ENCODE data around the gene FAIM2.

FAIM2 gene

GRCh38 chr12:49871263-49871561 is 32.5 kb downstream of the FAIM2 start (continued):
- TF ChIP-seq ZBTB44 (tag by site-specific recombination; IDR thresholded peaks at IDR 0.05) (no peak), KLF16 (tag by site-specific recombination; IDR thresholded peaks at IDR 0.05) (no peak)

GRCh38 chr12:49870501-49871262 is 33.0 kb downstream of the FAIM2 start:
- POLR2A ChIA-PET, result interaction anchor here (1.5 kb wide), 1 partner anchor 27 kb away, joined by 4 read pairs; the partner anchor contains the start of gene BCDIN3D
- H3K4me3 ChIP-seq (ENCODE audit: low read depth, low read length), result no peak overlapping the region
- no peak overlapping the region for H3K27ac ChIP-seq (ENCODE audit: extremely low read depth, low read depth, low read length)
- TF ChIP-seq ZNF585B (tag by site-specific recombination; IDR thresholded peaks at IDR 0.05) (no peak), ZNF350 (tag by site-specific recombination; IDR thresholded peaks at IDR 0.05) (no peak), ELK4 (IDR thresholded peaks at IDR 0.05; ENCODE audit: borderline replicate concordance, low read depth, low read length) (no peak), ZNF664 (tag by site-specific recombination; IDR thresholded peaks at IDR 0.05) (peak; percentile 61)
- no peaks in the 10 kb centered on the region for H3K36me3 ChIP-seq (ENCODE audit: control insufficient read depth in 2 of 2, insufficient read depth in 1 of 2, low read length in 2 of 2)
- peaks cover 14% of the 10 kb centered on the region for H3K4me1 ChIP-seq (ENCODE audit: control insufficient read depth, insufficient read depth, low read length)
- CTCF ChIA-PET, result interaction anchor here (0.5 to 6.1 kb wide), 8 partner anchors 16 to 96 kb away, joined by 3 to 76 read pairs (median 4); no protein-coding TSS in a partner anchor
- no peaks in the 10 kb centered on the region for H3K9me3 ChIP-seq (ENCODE audit: control insufficient read depth, insufficient read depth, low read depth, low read length)

GRCh38 chr12:49869816-49870500 is 33.7 kb downstream of the FAIM2 start:
- ChIA-PET CTCF (interaction anchor here (0.9 to 6.1 kb wide), 10 partner anchors 16 to 199 kb away, joined by 3 to 99 read pairs (median 10); no protein-coding TSS in a partner anchor), POLR2A (interaction anchor here (0.6 to 1.5 kb wide), 7 partner anchors 15 to 129 kb away, joined by 3 to 7 read pairs (median 4); partner anchors contain the start of genes BCDIN3D, NCKAP5L and TMBIM6)
- Histone ChIP-seq H3K9me3 (ENCODE audit: control insufficient read depth, insufficient read depth, low read depth, low read length) (no peaks in the 10 kb centered on the region), H3K27ac (ENCODE audit: extremely low read depth, low read depth, low read length) (peak overlapping the region; percentile 63), H3K4me1 (ENCODE audit: control insufficient read depth, insufficient read depth, low read length) (peaks cover 14% of the 10 kb centered on the region), H3K4me3 (ENCODE audit: low read depth, low read length) (no peak overlapping the region), H3K36me3 (ENCODE audit: control insufficient read depth in 2 of 2, insufficient read depth in 1 of 2, low read length in 2 of 2) (no peaks in the 10 kb centered on the region)
- TF ChIP-seq ZBTB11 (tag by site-specific recombination; conservative IDR thresholded peaks at IDR 0.05; ENCODE audit: low read depth), result no peak
- no peak for TF ChIP-seq ZNF677 (tag by site-specific recombination; IDR thresholded peaks at IDR 0.05)
- no peak for TF ChIP-seq ZNF48 (tag by site-specific recombination; IDR thresholded peaks at IDR 0.05)
- TF ChIP-seq ZBTB7A (tag by site-specific recombination; IDR thresholded peaks at IDR 0.05; ENCODE audit: low read depth), result no peak
- no peak for TF ChIP-seq ZNF843 (tag by site-specific recombination; IDR thresholded peaks at IDR 0.05)
- TF ChIP-seq WT1 (tag by site-specific recombination; IDR thresholded peaks at IDR 0.05), result no peak
- TF ChIP-seq ZBTB26 (tag by site-specific recombination; optimal IDR thresholded peaks at IDR 0.05), result no peak
- no peak for TF ChIP-seq ZNF146 (tag by site-specific recombination; IDR thresholded peaks at IDR 0.05)
- TF ChIP-seq GLI2 (tag by site-specific recombination; IDR thresholded peaks at IDR 0.05; ENCODE audit: borderline replicate concordance, low read depth), result no peak
- no peak for TF ChIP-seq KLF8 (tag by site-specific recombination; IDR thresholded peaks at IDR 0.05)
- no peak for TF ChIP-seq ZNF433 (tag by site-specific recombination; IDR thresholded peaks at IDR 0.05; ENCODE audit: low read depth)

All from HEK293 (cell line).